Transverse colon (tissue), 4 donors: ENCODE data around the gene RHBDD1. TPM values are rescaled to one million over a fixed set of nuclear protein-coding genes. Genes with fewer than 3 reads are reported as not detected.

Experiments used
- DNase-seq: peaks from one replicate; pipeline ENCODE4 v3.0.0-alpha.2; 2019
- H3K27ac ChIP-seq, 4 donors: fragments of 200-600 bp; sonication (generic); 2 replicates each; pipeline ENCODE4 v1.5.1; 2016 to 2018; ENCODE audit warnings: inconsistent platforms in 4 of 4
- H3K27me3 ChIP-seq: fragments of 200-600 bp; sonication (generic); 2 replicates; pipeline ENCODE4 v1.5.1; 2017; ENCODE audit warnings: inconsistent platforms
- H3K36me3 ChIP-seq, 4 donors: fragments of 200-600 bp; sonication (generic); 2 replicates each; pipeline ENCODE4 v1.5.1; 2017 to 2019; ENCODE audit warnings: inconsistent platforms in 4 of 4
- H3K4me1 ChIP-seq, 4 donors: fragments of 200-600 bp; sonication (generic); 2 replicates each; pipeline ENCODE4 v1.5.1; 2017 to 2020; ENCODE audit warnings: inconsistent platforms in 4 of 4
- H3K4me3 ChIP-seq, 4 donors: fragments of 200-600 bp; sonication (generic); 1 replicate in 1 of 4; 2 replicates in 3 of 4; pipeline versions ENCODE4 v1.5.1 to v1.6.1; 2017 to 2019; ENCODE audit warnings: inconsistent platforms in 4 of 4
- H3K9me3 ChIP-seq, 2 donors: fragments of 200-600 bp; sonication (generic); 2 replicates each; pipeline ENCODE4 v1.5.1; 2017 to 2019; ENCODE audit warnings: inconsistent platforms in 2 of 2
- CTCF ChIP-seq, 5 experiments: fragments of 200-600 bp in 3 of 5; fragments of 450-650 bp in 2 of 5; sonication (generic) in 3 of 5; IDR thresholded peaks; 1 replicate in 2 of 5; 2 replicates in 3 of 5; pipeline ENCODE4 v1.5.1; 2016 to 2017; ENCODE audit warnings: antibody characterized with exemption in 5 of 5, inconsistent platforms in 3 of 5, mild to moderate bottlenecking in 2 of 5, moderate library complexity in 1 of 5
- EP300 ChIP-seq: sonication (generic); formaldehyde crosslinking; IDR thresholded peaks from one replicate; pipeline ENCODE4 v1.6.1; 2017; ENCODE audit warnings: antibody characterized with exemption, low read depth
- POLR2A ChIP-seq: fragments of 450-650 bp; IDR thresholded peaks from one replicate; pipeline ENCODE4 v1.6.1; 2016; ENCODE audit warnings: antibody characterized with exemption, mild to moderate bottlenecking, moderate library complexity
- POLR2AphosphoS5 ChIP-seq, 3 donors: sonication (generic); formaldehyde crosslinking; IDR thresholded peaks; one replicate each; pipeline ENCODE4 v1.6.1; 2016; ENCODE audit warnings: antibody characterized with exemption in 3 of 3
- WGBS, 2 donors: methylation state at CpG; one replicate each; pipeline ENCODE4 v1.1.5; 2018; ENCODE audit warnings: low coverage in 1 of 2; 5-methylcytosine and 5-hydroxymethylcytosine counted together
- in situ Hi-C, 4 donors: fragments of 200-750 bp; cut with MboI; loops; one replicate each; pipeline versions ENCODE4 v1.15.0 to v1.15.1; 2017; ENCODE audit warnings: low sequenced_read_pairs in 3 of 4, low pct_ligation_motif_present in 1 of 4, low pct_unique_long_range_greater_than_20kb in 1 of 4
- intact Hi-C: fragments of 100-400 bp; cut with DNase I; formaldehyde crosslinking; loops from one replicate; pipeline ENCODE4 v1.15.1; 2023; ENCODE audit warnings: low total_unique reads
- total RNA-seq, 4 donors: library from RNA; depleted of rRNA; stranded (reverse); fragments of >200 nt; gene quantifications; one replicate each; pipeline ENCODE4 v1.1.0, GENCODE V29; 2016

Gene RHBDD1
- total RNA-seq, 4 donors from 2014 or later = 11.9 to 47.5 (median 22.5) TPM

DNA sequence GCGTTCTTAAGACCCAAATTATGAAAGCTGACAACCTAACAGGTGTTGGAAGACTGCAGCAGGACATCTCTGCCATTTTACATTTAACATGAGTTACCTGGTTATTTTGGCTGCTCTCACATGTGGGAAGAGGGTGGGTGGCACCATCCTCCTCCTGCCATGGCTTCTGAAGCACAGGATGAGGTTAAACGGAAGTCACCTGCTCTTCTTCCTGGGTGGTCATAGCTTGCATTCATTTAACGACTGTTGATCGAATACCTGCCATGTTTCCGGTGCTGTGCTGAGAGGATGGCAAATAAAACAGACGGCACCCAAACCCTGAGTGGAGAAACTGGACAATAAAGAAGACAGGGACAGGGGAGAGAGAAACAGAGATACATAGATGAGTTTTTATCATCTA lies 118.0 kb downstream of the RHBDD1 start:
- WGBS, 2 donors = 84% methylated on average over 6 of the region's 6 CpGs
- no peaks in the 10 kb centered on the region for H3K36me3 ChIP-seq
- no peaks in the 10 kb centered on the region for H3K27me3 ChIP-seq
- no peaks in the 10 kb centered on the region for H3K4me1 ChIP-seq
- in situ Hi-C loops (no loop called here), intact Hi-C loops (no loop called here)
- H3K9me3 ChIP-seq = no peaks in the 10 kb centered on the region
- TF ChIP-seq EP300 = no peak
- no peak for TF ChIP-seq CTCF (IDR thresholded peaks at IDR 0.05)
- no peak for TF ChIP-seq POLR2AphosphoS5 (IDR thresholded peaks at IDR 0.05)
- no peak for DNase-seq
- no peak overlapping the region for H3K4me3 ChIP-seq
- no peak overlapping the region for H3K27ac ChIP-seq

DNA sequence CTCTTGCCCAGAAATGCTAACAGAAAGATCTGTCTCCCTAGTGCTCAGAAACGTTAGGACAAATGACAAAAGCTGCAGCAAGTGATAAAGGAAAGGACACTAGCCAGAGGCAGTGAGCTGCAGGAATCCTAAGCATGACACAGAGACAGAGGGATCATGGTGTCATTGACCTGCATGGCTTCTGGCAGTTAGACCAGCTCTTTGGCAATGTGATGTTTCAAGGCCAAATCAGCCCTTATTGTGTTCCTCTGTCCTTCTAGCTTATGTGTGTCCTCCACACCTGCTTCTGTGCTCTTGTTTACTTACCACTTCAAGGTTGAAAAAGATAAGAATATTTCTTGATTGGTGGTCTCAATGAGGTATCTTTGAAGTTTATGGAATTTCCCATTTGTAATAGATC lies 120.8 kb downstream of the RHBDD1 start:
- no peak for DNase-seq
- H3K27ac ChIP-seq = no peak overlapping the region
- no peaks in the 10 kb centered on the region for H3K27me3 ChIP-seq
- 29 to 62% methylated on average over 1 of the region's 1 CpG for WGBS, 2 donors
- intact Hi-C loops = no loop called here
- no peaks in the 10 kb centered on the region for H3K4me1 ChIP-seq
- H3K9me3 ChIP-seq = no peaks in the 10 kb centered on the region
- H3K4me3 ChIP-seq = no peak overlapping the region
- in situ Hi-C loops = no loop called here
- TF ChIP-seq CTCF (IDR thresholded peaks at IDR 0.05) (no peak), POLR2AphosphoS5 (IDR thresholded peaks at IDR 0.05) (no peak), EP300 (no peak), POLR2A (no peak)
- no peaks in the 10 kb centered on the region for H3K36me3 ChIP-seq

GRCh38 chr2:226959418-226959817 lies 123.6 kb downstream of the RHBDD1 start:
- intact Hi-C loops = no loop called here
- H3K4me1 ChIP-seq = no peaks in the 10 kb centered on the region
- no peaks in the 10 kb centered on the region for H3K36me3 ChIP-seq
- no peak overlapping the region for H3K4me3 ChIP-seq
- in situ Hi-C loops = no loop called here
- TF ChIP-seq POLR2A (no peak), POLR2AphosphoS5 (IDR thresholded peaks at IDR 0.05) (no peak), CTCF (IDR thresholded peaks at IDR 0.05) (no peak), EP300 (no peak)
- 92 to 94% methylated on average over 1 of the region's 1 CpG for WGBS, 2 donors
- no peak overlapping the region for H3K27ac ChIP-seq
- DNase-seq = no peak
- no peaks in the 10 kb centered on the region for H3K27me3 ChIP-seq
- no peaks in the 10 kb centered on the region for H3K9me3 ChIP-seq

DNA sequence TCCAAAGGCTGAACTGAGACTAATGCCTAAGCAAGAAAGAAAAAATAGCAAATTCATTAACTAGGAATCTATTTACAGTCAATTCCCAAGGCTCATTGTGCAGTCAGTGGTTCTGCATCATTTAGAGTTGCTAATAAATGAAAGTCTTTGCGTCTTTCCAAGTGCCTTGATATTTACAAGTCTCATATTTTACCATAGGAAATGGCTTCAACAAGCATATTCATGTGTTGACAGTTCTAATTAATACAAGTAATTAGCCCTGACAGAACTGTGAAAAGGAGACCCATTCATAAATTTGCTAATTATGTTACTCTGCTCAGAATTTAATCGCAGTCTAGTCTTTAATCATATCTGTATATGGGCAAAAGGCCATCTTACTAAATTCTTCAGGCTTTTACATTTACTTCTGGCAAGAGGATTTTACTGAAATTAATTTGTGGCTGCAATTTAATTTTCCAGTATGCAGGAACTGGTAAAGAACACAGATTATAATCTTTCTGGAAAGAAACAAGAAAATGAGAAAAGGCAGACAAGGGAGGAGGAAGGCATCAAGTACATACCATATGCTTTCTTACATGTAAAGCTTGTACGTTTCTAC lies 126.4 kb downstream of the RHBDD1 start:
- WGBS, 2 donors = 93 to 100% methylated on average over 3 of the region's 3 CpGs
- intact Hi-C loops (no loop called here), in situ Hi-C loops (no loop called here)
- no peak for TF ChIP-seq POLR2AphosphoS5 (IDR thresholded peaks at IDR 0.05)
- TF ChIP-seq CTCF (IDR thresholded peaks at IDR 0.05) = no peak
- TF ChIP-seq POLR2A = no peak
- no peak for TF ChIP-seq EP300
- Histone ChIP-seq H3K36me3 (no peaks in the 10 kb centered on the region), H3K9me3 (no peaks in the 10 kb centered on the region), H3K27me3 (no peaks in the 10 kb centered on the region), H3K4me1 (no peaks in the 10 kb centered on the region), H3K4me3 (no peak overlapping the region), H3K27ac (no peak overlapping the region)
- DNase-seq = no peak
